Right forelimb (tissue), 1 donor: ENCODE results near the gene TSPAN3.

Experiments used
- DNase-seq: peaks from one replicate; pipeline ENCODE4 v3.0.0-alpha.2; 2018

Gene TSPAN3

GRCh38 chr15:77048135-77048876, 22.6 kb downstream of the TSPAN3 start:
- DNase-seq = no peak

- DNase-seq = no peak
Observed at GRCh38 chr15:77046704-77047412, 24.1 kb downstream of the TSPAN3 start.

GRCh38 chr15:77045985-77046384, 24.9 kb downstream of the TSPAN3 start:
- no peak for DNase-seq

- DNase-seq = no peak
Observed at GRCh38 chr15:77044228-77045042, 26.5 kb downstream of the TSPAN3 start.

GRCh38 chr15:77042955-77043920, 27.7 kb downstream of the TSPAN3 start:
- DNase-seq = no peak

- no peak for DNase-seq
Observed at GRCh38 chr15:77042245-77042919, 28.5 kb downstream of the TSPAN3 start.

- DNase-seq = no peak
Observed at GRCh38 chr15:77040673-77041072, 30.2 kb downstream of the TSPAN3 start.

GRCh38 chr15:77039848-77040247, 31.1 kb downstream of the TSPAN3 start:
- DNase-seq = no peak

GRCh38 chr15:77039217-77039533, 31.7 kb downstream of the TSPAN3 start:
- no peak for DNase-seq

GRCh38 chr15:77038312-77039216, 32.3 kb downstream of the TSPAN3 start:
- no peak for DNase-seq

- DNase-seq = peak; percentile 41
Observed at GRCh38 chr15:77037388-77038209, 33.3 kb downstream of the TSPAN3 start.

GRCh38 chr15:77036537-77037387, 34.1 kb downstream of the TSPAN3 start:
- peak; percentile 42 for DNase-seq

GRCh38 chr15:77035999-77036471, 34.9 kb downstream of the TSPAN3 start:
- peak; percentile 50 for DNase-seq

- DNase-seq = peak; percentile 39
Observed at GRCh38 chr15:77035584-77035983, 35.3 kb downstream of the TSPAN3 start.

- DNase-seq = peak; percentile 46
Observed at GRCh38 chr15:77034695-77035489, 36.0 kb downstream of the TSPAN3 start.

GRCh38 chr15:77033729-77034671, 36.9 kb downstream of the TSPAN3 start:
- DNase-seq = peak; percentile 47

GRCh38 chr15:77033417-77033728, 37.5 kb downstream of the TSPAN3 start:
- DNase-seq = no peak
